ENCODE data around the gene XIRP2. TPM values are rescaled to one million over a fixed set of nuclear protein-coding genes. Genes with fewer than 3 reads are reported as not detected.
"Not testable (repeated sequence)": the region's sequence is repeated elsewhere in the genome, so short reads cannot be mapped to it uniquely, and the experiment has no call there.

The XIRP2 gene
- total RNA-seq, 1 donor from 2014 or later, result 0.05 TPM

DNA sequence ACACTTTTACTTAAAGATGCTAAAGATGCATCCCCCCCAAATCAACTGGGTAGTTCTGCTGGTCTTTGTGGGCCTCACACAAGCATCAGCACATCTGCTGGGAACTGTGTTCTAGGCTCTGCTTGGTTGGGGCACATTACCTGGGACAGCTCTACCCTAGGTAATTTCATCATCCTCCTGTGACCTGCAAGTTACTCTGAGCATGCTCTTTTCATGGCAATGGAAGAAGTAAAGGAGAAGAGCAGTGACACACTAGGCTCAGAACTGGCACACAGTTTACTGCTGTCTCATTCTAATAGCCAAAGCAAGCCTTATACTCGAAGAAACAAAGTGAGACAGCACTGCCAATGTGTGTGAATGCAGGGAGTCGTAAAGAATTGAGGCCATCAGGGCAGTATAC is 376.7 kb downstream of the XIRP2 start:
- H3K27ac Mint-ChIP-seq (ENCODE audit: unreplicated experiment), result no peak overlapping the region
- no peaks in the 10 kb centered on the region for H3K27me3 Mint-ChIP-seq (ENCODE audit: low read depth)
- H3K4me3 Mint-ChIP-seq, result no peak overlapping the region
- H3K36me3 Mint-ChIP-seq (ENCODE audit: low read depth), result peaks cover 16% of the 10 kb centered on the region
- H3K4me1 Mint-ChIP-seq, result no peaks in the 10 kb centered on the region
- DNase-seq (ENCODE audit: low read depth, low spot score), result no peak
- H3K9me3 Mint-ChIP-seq, result peaks cover 20% of the 10 kb centered on the region
- TF ChIP-seq, protein P1, sequence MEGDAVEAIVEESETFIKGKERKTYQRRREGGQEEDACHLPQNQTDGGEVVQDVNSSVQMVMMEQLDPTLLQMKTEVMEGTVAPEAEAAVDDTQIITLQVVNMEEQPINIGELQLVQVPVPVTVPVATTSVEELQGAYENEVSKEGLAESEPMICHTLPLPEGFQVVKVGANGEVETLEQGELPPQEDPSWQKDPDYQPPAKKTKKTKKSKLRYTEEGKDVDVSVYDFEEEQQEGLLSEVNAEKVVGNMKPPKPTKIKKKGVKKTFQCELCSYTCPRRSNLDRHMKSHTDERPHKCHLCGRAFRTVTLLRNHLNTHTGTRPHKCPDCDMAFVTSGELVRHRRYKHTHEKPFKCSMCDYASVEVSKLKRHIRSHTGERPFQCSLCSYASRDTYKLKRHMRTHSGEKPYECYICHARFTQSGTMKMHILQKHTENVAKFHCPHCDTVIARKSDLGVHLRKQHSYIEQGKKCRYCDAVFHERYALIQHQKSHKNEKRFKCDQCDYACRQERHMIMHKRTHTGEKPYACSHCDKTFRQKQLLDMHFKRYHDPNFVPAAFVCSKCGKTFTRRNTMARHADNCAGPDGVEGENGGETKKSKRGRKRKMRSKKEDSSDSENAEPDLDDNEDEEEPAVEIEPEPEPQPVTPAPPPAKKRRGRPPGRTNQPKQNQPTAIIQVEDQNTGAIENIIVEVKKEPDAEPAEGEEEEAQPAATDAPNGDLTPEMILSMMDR (conservative IDR thresholded peaks at IDR 0.05), result no peak

DNA sequence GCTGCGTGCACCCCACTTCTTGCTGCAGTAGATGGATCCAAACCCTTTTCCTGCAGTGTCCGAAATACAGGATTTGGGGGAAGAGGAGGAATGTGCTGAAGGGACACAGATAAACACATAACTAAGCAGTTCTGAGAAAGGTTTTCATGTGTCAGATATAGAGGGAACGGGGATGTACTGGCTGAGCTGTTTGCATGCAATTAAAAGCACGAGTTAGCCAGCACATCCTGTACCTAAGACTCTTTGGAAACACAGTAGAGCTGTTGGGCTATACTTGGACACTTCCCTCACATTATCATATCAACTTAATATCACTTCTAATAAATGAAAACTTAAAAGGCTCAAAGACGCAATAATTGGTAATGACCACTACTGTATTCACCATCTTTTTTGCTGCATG is 377.4 kb downstream of the XIRP2 start:
- no peak overlapping the region for H3K4me3 Mint-ChIP-seq
- no peak for DNase-seq (ENCODE audit: low read depth, low spot score)
- peaks cover 20% of the 10 kb centered on the region for H3K9me3 Mint-ChIP-seq
- TF ChIP-seq, protein P1 (conservative IDR thresholded peaks at IDR 0.05), result no peak
- H3K36me3 Mint-ChIP-seq (ENCODE audit: low read depth), result peaks cover 16% of the 10 kb centered on the region
- H3K27ac Mint-ChIP-seq (ENCODE audit: unreplicated experiment), result no peak overlapping the region
- H3K4me1 Mint-ChIP-seq, result no peaks in the 10 kb centered on the region
- no peaks in the 10 kb centered on the region for H3K27me3 Mint-ChIP-seq (ENCODE audit: low read depth)

DNA sequence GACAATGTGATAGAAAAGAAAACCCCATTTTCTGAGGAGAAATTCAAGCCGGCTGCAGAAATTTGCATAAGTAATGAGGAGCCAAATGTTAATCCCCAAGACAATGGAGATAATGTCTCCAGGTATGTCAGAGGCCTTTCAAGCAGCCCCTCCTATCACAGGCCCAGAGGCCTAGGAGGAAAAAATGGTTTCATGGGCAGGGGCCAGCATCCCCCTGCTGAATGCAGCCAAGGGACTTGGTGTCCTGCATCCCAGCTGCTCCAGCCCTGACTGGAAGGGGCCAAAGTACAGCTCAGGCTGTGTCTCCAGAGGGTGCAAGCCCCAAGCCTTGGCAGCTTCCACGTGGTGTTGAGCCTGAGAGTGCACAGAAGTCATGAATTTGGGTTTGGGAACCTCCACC is 380.0 kb downstream of the XIRP2 start:
- not testable (repeated sequence) for H3K4me1 Mint-ChIP-seq; H3K27ac Mint-ChIP-seq (ENCODE audit: unreplicated experiment); H3K27me3 Mint-ChIP-seq (ENCODE audit: low read depth); H3K4me3 Mint-ChIP-seq; DNase-seq (ENCODE audit: low read depth, low spot score)
- H3K9me3 Mint-ChIP-seq, result peaks cover 20% of the 10 kb centered on the region
- peaks cover 16% of the 10 kb centered on the region for H3K36me3 Mint-ChIP-seq (ENCODE audit: low read depth)

DNA sequence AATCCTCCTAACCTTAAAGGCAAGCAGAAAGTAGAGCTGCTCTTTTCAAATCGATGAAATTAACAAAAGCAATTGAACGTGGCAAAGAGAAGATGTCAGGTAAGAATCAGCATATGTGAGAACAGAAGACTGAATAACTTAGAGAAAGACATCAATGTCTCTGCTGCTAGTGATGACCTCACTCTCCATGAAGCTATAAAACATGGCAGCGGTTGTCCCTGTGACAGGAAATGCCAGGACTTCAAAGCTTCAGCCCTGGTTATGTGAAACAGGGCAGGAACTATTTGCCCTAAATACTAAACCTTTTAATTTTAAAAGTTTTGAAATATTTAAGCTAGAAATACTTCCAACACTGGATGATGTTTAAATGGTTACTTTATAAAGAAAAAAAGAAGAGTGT is 383.7 kb downstream of the XIRP2 start:
- H3K9me3 Mint-ChIP-seq, result peaks cover 20% of the 10 kb centered on the region
- H3K36me3 Mint-ChIP-seq (ENCODE audit: low read depth), result peaks cover 16% of the 10 kb centered on the region
- DNase-seq (ENCODE audit: low read depth, low spot score), result no peak
- no peak overlapping the region for H3K4me3 Mint-ChIP-seq
- H3K4me1 Mint-ChIP-seq, result peaks cover 5% of the 10 kb centered on the region
- H3K27me3 Mint-ChIP-seq (ENCODE audit: low read depth), result no peaks in the 10 kb centered on the region
- H3K27ac Mint-ChIP-seq (ENCODE audit: unreplicated experiment), result no peak overlapping the region
- TF ChIP-seq, protein P1 (conservative IDR thresholded peaks at IDR 0.05), result no peak

DNA sequence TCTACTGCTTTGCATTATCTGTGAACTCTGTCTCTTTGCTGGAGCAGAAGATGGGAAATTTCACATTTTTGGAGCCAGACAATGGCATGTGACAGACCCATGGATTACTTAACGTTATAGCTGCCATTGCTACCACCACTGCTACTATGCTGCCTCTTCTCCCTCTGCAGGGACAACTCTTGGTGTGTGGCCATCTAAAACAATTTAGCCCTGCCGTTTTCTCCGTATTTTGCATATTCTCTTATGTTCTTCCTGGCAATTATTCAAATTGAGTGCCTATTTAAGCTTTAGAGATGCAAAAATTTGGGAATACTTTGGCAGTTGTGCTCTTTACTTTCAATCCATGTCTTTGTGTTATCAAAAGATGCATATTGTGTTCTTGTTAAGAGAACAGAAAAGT is 386.8 kb downstream of the XIRP2 start:
- DNase-seq (ENCODE audit: low read depth, low spot score), result no peak
- TF ChIP-seq, protein P1 (conservative IDR thresholded peaks at IDR 0.05), result no peak
- peaks cover 2% of the 10 kb centered on the region for H3K9me3 Mint-ChIP-seq
- no peaks in the 10 kb centered on the region for H3K36me3 Mint-ChIP-seq (ENCODE audit: low read depth)
- no peak overlapping the region for H3K27ac Mint-ChIP-seq (ENCODE audit: unreplicated experiment)
- H3K4me3 Mint-ChIP-seq, result no peak overlapping the region
- H3K27me3 Mint-ChIP-seq (ENCODE audit: low read depth), result no peaks in the 10 kb centered on the region
- peaks cover 5% of the 10 kb centered on the region for H3K4me1 Mint-ChIP-seq

DNA sequence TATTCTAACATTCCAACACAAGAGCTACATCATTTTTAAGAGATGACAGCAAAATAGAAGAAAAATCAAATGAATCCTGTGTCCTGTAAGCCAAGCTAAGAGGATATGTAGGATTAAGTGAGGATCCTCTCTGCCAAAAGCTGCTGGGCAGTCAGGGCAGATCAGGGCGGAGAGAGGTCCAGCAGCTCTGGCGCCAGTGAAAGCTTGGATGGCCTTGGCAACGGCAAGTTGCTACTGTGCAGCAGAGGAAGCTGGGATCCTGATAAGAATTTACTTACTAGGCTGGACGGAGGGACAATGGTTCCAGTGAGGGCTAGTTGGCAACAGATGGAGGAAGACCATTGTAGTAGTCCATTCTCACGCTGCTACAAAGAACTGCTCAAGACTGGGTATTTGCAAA is 391.5 kb downstream of the XIRP2 start:
- Mint-ChIP-seq H3K9me3 (peaks cover 2% of the 10 kb centered on the region), H3K4me3 (no peak overlapping the region), H3K27me3 (ENCODE audit: low read depth) (no peaks in the 10 kb centered on the region), H3K4me1 (no peaks in the 10 kb centered on the region), H3K27ac (ENCODE audit: unreplicated experiment) (no peak overlapping the region), H3K36me3 (ENCODE audit: low read depth) (no peaks in the 10 kb centered on the region)
- TF ChIP-seq, protein P1 (conservative IDR thresholded peaks at IDR 0.05), result no peak
- DNase-seq (ENCODE audit: low read depth, low spot score), result no peak

Measured in neural crest cell (in vitro differentiated cells).